NB4 (cell line): Measurements from ENCODE around the gene SOBP.

Experiments used
- POLR2A ChIP-seq: IDR thresholded peaks from 2 replicates; pipeline ENCODE4 v1.6.1; 2011; ENCODE audit warnings: mild to moderate bottlenecking; ENCODE audit not compliant: insufficient read length; ENCODE audit errors: extremely low read depth
- TF ChIP-seq, protein P1 (sequence below): IDR thresholded peaks from one replicate; pipeline ENCODE4 v1.5.1; 2012; ENCODE audit warnings: low read depth, low read length
- TF ChIP-seq, protein P2 (sequence below): IDR thresholded peaks from 2 replicates; pipeline ENCODE4 v1.6.1; 2011; ENCODE audit warnings: low read depth, low read length

DNA sequence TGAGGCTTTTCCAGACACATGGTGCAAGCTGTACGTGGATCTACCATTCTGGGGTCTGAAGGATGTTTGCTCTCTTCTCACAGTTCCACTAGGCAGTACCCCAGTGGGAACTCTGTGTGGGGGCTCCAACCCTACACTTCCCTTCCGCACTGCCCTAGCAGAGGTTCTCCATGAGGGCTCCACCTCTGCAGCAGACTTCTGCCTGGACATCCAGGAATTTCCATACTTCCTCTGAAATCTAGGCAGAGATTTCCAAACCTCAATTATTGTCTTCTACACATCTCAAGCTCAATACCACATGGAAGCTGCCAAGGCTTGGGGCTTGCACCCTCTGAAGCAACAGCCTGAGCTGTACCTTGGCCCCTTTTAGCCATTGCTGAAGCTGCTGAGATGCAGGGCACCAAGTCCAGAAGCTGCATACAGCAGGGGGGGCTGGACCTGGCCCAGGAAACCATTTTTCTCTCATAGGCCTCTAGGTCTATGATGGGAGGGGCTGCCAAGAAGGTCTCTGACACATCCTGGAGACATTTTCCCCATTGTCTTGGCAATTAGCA is 42.2 kb upstream of the SOBP start:
- TF ChIP-seq POLR2A = no peak
- TF ChIP-seq, protein P1, sequence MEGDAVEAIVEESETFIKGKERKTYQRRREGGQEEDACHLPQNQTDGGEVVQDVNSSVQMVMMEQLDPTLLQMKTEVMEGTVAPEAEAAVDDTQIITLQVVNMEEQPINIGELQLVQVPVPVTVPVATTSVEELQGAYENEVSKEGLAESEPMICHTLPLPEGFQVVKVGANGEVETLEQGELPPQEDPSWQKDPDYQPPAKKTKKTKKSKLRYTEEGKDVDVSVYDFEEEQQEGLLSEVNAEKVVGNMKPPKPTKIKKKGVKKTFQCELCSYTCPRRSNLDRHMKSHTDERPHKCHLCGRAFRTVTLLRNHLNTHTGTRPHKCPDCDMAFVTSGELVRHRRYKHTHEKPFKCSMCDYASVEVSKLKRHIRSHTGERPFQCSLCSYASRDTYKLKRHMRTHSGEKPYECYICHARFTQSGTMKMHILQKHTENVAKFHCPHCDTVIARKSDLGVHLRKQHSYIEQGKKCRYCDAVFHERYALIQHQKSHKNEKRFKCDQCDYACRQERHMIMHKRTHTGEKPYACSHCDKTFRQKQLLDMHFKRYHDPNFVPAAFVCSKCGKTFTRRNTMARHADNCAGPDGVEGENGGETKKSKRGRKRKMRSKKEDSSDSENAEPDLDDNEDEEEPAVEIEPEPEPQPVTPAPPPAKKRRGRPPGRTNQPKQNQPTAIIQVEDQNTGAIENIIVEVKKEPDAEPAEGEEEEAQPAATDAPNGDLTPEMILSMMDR = no peak
- TF ChIP-seq, protein P2, sequence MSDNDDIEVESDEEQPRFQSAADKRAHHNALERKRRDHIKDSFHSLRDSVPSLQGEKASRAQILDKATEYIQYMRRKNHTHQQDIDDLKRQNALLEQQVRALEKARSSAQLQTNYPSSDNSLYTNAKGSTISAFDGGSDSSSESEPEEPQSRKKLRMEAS = no peak
